HG03378 (cell line): ENCODE data around the gene KIF4A.
"Not testable (repeated sequence)": the region's sequence is repeated elsewhere in the genome, so short reads cannot be mapped to it uniquely, and the experiment has no call there.

Source experiments
- ATAC-seq: cut with Tn5 transposase; IDR thresholded peaks from one replicate; pipeline ENCODE4 v1.9.1; 2021; ENCODE audit warnings: mild to moderate bottlenecking, moderate library complexity; ENCODE audit not compliant: unreplicated experiment

Gene KIF4A

GRCh38 chrX:70360366-70360765, 70.5 kb downstream of the KIF4A start:
- ATAC-seq, result no peak

GRCh38 chrX:70368731-70369130, 78.8 kb downstream of the KIF4A start:
- not testable (repeated sequence) for ATAC-seq

GRCh38 chrX:70386235-70386634, 96.3 kb downstream of the KIF4A start:
- ATAC-seq, result no peak

- ATAC-seq, result no peak
Measured at GRCh38 chrX:70398899-70399298, 109.0 kb downstream of the KIF4A start.

- not testable (repeated sequence) for ATAC-seq
Measured at GRCh38 chrX:70400181-70400580, 110.3 kb downstream of the KIF4A start.

GRCh38 chrX:70402721-70403120, 112.8 kb downstream of the KIF4A start:
- ATAC-seq, result no peak

- no peak for ATAC-seq
Measured at GRCh38 chrX:70405003-70405402, 115.1 kb downstream of the KIF4A start.

GRCh38 chrX:70410921-70411320, 121.0 kb downstream of the KIF4A start:
- no peak for ATAC-seq

- ATAC-seq, result no peak
Measured at GRCh38 chrX:70411475-70411874, 121.6 kb downstream of the KIF4A start.

- ATAC-seq, result no peak
Measured at GRCh38 chrX:70421618-70422017, 131.7 kb downstream of the KIF4A start.

GRCh38 chrX:70422851-70423341, 133.0 kb downstream of the KIF4A start, which contains the start of gene GDPD2:
GDPD2 (plus strand) TSS chrX:70423314; CDS start chrX:70424985, 1,671 bp downstream.
- no peak for ATAC-seq

GRCh38 chrX:70423936-70424675, 134.2 kb downstream of the KIF4A start:
- no peak for ATAC-seq

GRCh38 chrX:70424801-70425200, 134.9 kb downstream of the KIF4A start:
- no peak for ATAC-seq

- ATAC-seq, result no peak
Measured at GRCh38 chrX:70426286-70427278, 136.7 kb downstream of the KIF4A start.

GRCh38 chrX:70427365-70427764, 137.5 kb downstream of the KIF4A start:
- no peak for ATAC-seq

- no peak for ATAC-seq
Measured at GRCh38 chrX:70429759-70430158, 139.9 kb downstream of the KIF4A start.

GRCh38 chrX:70432936-70433847, 143.3 kb downstream of the KIF4A start:
- no peak for ATAC-seq

GRCh38 chrX:70433848-70434351, 144.0 kb downstream of the KIF4A start:
- ATAC-seq, result peak; percentile 57

- peak; percentile 31 for ATAC-seq
Measured at GRCh38 chrX:70434352-70434866, 144.5 kb downstream of the KIF4A start.
